HCT116 (cell line): ENCODE results near the gene LMTK3. TPM values are rescaled to one million over a fixed set of nuclear protein-coding genes. Genes with fewer than 3 reads are reported as not detected.

ENCODE experiments used
- ATAC-seq: fragments of 200-7000 bp; cut with Tn5 transposase; 2 replicates; pipeline ENCODE4 v1.9.1; 2020; ENCODE audit warnings: mild to moderate bottlenecking, moderate library complexity
- BruUV-seq: library from RNA; stranded (reverse); fragments of 400-500 nt; replicated peaks from 2 replicates; lab custom pipeline; 2021; lab: Mats Ljungman, UMichigan
- CTCF ChIA-PET: fragments of 300-600 bp; sonication (Branson Sonifier 250); formaldehyde crosslinking; loops from one replicate; lab custom pipeline; 2021; ENCODE audit warnings: antibody characterized with exemption; lab: Charles Lee
- POLR2A ChIA-PET: fragments of 300-600, 350-600 bp; sonication (Branson Sonifier 250); formaldehyde crosslinking; loops from one replicate; lab custom pipeline; 2021; ENCODE audit warnings: antibody characterized with exemption; lab: Charles Lee
- RAD21 ChIA-PET, 2 experiments: fragments of 300-600 bp; sonication (Branson Sonifier 250); formaldehyde crosslinking; loops; one replicate each; lab custom pipeline; 2023; ENCODE audit warnings: low total read pairs in 2 of 2; ENCODE audit not compliant: uncharacterized antibody in 2 of 2, unreplicated experiment in 2 of 2, low non-redundant PET in 1 of 2; lab: Charles Lee
- DNase-seq: peaks from one replicate; pipeline ENCODE4 v3.0.0-alpha.2; 2010; ENCODE audit warnings: low read depth, low spot score
- H2AFZ ChIP-seq: fragments of 200-600 bp; shearing (Covaris generic), sonication (generic); 2 replicates; pipeline ENCODE4 v1.6.1; 2017; ENCODE audit warnings: low read depth, mixed run types, mixed read lengths, antibody characterized with exemption, low read length; ENCODE audit not compliant: poor library complexity, severe bottlenecking
- H3K27ac ChIP-seq: 2 replicates; pipeline ENCODE4 v1.5.1; 2012; ENCODE audit warnings: low read depth, low read length
- H3K27me3 ChIP-seq: fragments of 200-600 bp; sonication (generic); 2 replicates; pipeline ENCODE4 v1.6.1; 2016; ENCODE audit warnings: mixed run types, low read length, mixed read lengths; ENCODE audit not compliant: insufficient read depth
- H3K36me3 ChIP-seq, 2 experiments: fragments of 200-500 bp in 1 of 2; fragments of 200-600 bp in 1 of 2; sonication (Bioruptor generic) in 1 of 2; sonication (generic) in 1 of 2; 2 replicates each; pipeline versions ENCODE4 v1.5.1 to v1.6.1; 2014 to 2016; ENCODE audit warnings: low read length in 2 of 2, inconsistent platforms in 1 of 2, mixed read lengths in 1 of 2, mixed run types in 1 of 2; ENCODE audit not compliant: insufficient read depth in 2 of 2, control insufficient read depth in 1 of 2
- H3K4me1 ChIP-seq, 2 experiments: fragments of 200-600 bp in 1 of 2; sonication (generic) in 1 of 2; 2 replicates each; pipeline versions ENCODE4 v1.5.1 to v1.6.1; 2012 to 2017; ENCODE audit warnings: low read length in 2 of 2, inconsistent platforms in 1 of 2, mild to moderate bottlenecking in 1 of 2, mixed read lengths in 1 of 2, mixed run types in 1 of 2, moderate library complexity in 1 of 2; ENCODE audit not compliant: insufficient read depth in 2 of 2, control insufficient read depth in 1 of 2
- H3K4me2 ChIP-seq: fragments of 200-600 bp; sonication (generic); 2 replicates; pipeline ENCODE4 v1.6.1; 2017; ENCODE audit warnings: mixed run types, low read length, mixed read lengths
- H3K4me3 ChIP-seq, 2 experiments: fragments of 200-600 bp in 1 of 2; sonication (generic) in 1 of 2; replicated peaks in 1 of 2; 2 replicates each; pipeline ENCODE4 v1.5.1; 2011 to 2016; ENCODE audit warnings: low read length in 2 of 2, control low read depth in 1 of 2, low read depth in 1 of 2, mild to moderate bottlenecking in 1 of 2, mixed read lengths in 1 of 2, mixed run types in 1 of 2
- H3K79me2 ChIP-seq: fragments of 200-600 bp; sonication (generic); 2 replicates; pipeline ENCODE4 v1.6.1; 2017; ENCODE audit warnings: mild to moderate bottlenecking, mixed run types, low read length, moderate library complexity, mixed read lengths; ENCODE audit not compliant: insufficient read depth
- H3K9ac ChIP-seq: fragments of 200-600 bp; sonication (generic); 2 replicates; pipeline ENCODE4 v1.6.1; 2016; ENCODE audit warnings: low read length, mixed read lengths
- H3K9me2 ChIP-seq: fragments of 200-600 bp; sonication (generic), shearing (Covaris generic); 2 replicates; pipeline ENCODE4 v1.6.1; 2017; ENCODE audit warnings: mixed run types, mild to moderate bottlenecking, moderate library complexity; ENCODE audit not compliant: insufficient read depth
- H3K9me3 ChIP-seq, 2 experiments: fragments of 200-500 bp in 1 of 2; fragments of 200-600 bp in 1 of 2; sonication (Bioruptor generic) in 1 of 2; sonication (generic) in 1 of 2; 2 replicates each; pipeline ENCODE4 v1.6.1; 2014 to 2017; ENCODE audit warnings: low read length in 2 of 2, mixed read lengths in 2 of 2, inconsistent platforms in 1 of 2, low read depth in 1 of 2, mild to moderate bottlenecking in 1 of 2, mixed run types in 1 of 2, moderate library complexity in 1 of 2; ENCODE audit not compliant: control insufficient read depth in 1 of 2, insufficient read depth in 1 of 2
- H4K20me1 ChIP-seq: fragments of 200-600 bp; sonication (generic), shearing (Covaris generic); 2 replicates; pipeline ENCODE4 v1.6.1; 2017; ENCODE audit warnings: mixed run types, mild to moderate bottlenecking, moderate library complexity; ENCODE audit not compliant: insufficient read depth
- ATF3 ChIP-seq: IDR thresholded peaks from 2 replicates; pipeline ENCODE4 v1.6.1; 2012
- CBX3 ChIP-seq: IDR thresholded peaks from 2 replicates; pipeline ENCODE4 v1.6.1; 2012; ENCODE audit warnings: low read depth
- CEBPB ChIP-seq: IDR thresholded peaks from 2 replicates; pipeline ENCODE4 v1.6.1; 2012; ENCODE audit warnings: low read depth
- CTCF ChIP-seq, 3 experiments: fragments of 200-600 bp in 1 of 3; sonication (generic) in 1 of 3; IDR thresholded peaks in 2 of 3; conservative IDR thresholded peaks in 1 of 3; 2 replicates each; pipeline ENCODE4 v1.5.1; 2012 to 2017; ENCODE audit warnings: low read depth in 2 of 3, low read length in 2 of 3, antibody characterized with exemption in 1 of 3, borderline replicate concordance in 1 of 3, control low read depth in 1 of 3, mild to moderate bottlenecking in 1 of 3, mixed read lengths in 1 of 3, mixed run types in 1 of 3, moderate library complexity in 1 of 3; ENCODE audit not compliant: insufficient read depth in 1 of 3
- EZH2 ChIP-seq: fragments of 200-600 bp; sonication (generic); IDR thresholded peaks from 2 replicates; pipeline ENCODE4 v1.6.1; 2017; ENCODE audit warnings: antibody characterized with exemption, mixed run types
- EZH2phosphoT487 ChIP-seq: fragments of 200-600 bp; IDR thresholded peaks from 2 replicates; pipeline ENCODE4 v1.6.1; 2018; ENCODE audit warnings: antibody characterized with exemption, borderline replicate concordance
- FOSL1 ChIP-seq: IDR thresholded peaks from 2 replicates; pipeline ENCODE4 v1.6.1; 2012; ENCODE audit warnings: low read depth
- JUND ChIP-seq: IDR thresholded peaks from 2 replicates; pipeline ENCODE4 v1.6.1; 2012
- MAX ChIP-seq: IDR thresholded peaks from 2 replicates; pipeline ENCODE4 v1.6.1; 2012
- POLR2A ChIP-seq: IDR thresholded peaks from 2 replicates; pipeline ENCODE4 v1.7.0; 2011; ENCODE audit warnings: borderline replicate concordance; ENCODE audit not compliant: insufficient read depth, insufficient read length; ENCODE audit errors: extremely low read depth
- POLR2AphosphoS5 ChIP-seq: IDR thresholded peaks from 2 replicates; pipeline ENCODE4 v1.6.1; 2011; ENCODE audit warnings: mild to moderate bottlenecking, low read depth, low read length, moderate library complexity
- SIN3A ChIP-seq: IDR thresholded peaks from 2 replicates; pipeline ENCODE4 v1.6.1; 2012; ENCODE audit warnings: low read depth
- SP1 ChIP-seq: IDR thresholded peaks from 2 replicates; pipeline ENCODE4 v1.6.1; 2012; ENCODE audit warnings: low read depth
- SRF ChIP-seq: IDR thresholded peaks from 2 replicates; pipeline ENCODE4 v1.6.1; 2012; ENCODE audit warnings: low read depth
- YY1 ChIP-seq: IDR thresholded peaks from 2 replicates; pipeline ENCODE4 v1.6.1; 2011; ENCODE audit warnings: low read length, low read depth, moderate library complexity, mild to moderate bottlenecking; ENCODE audit not compliant: insufficient replicate concordance; ENCODE audit errors: extremely low read depth
- ZFX ChIP-seq: fragments of 450-650 bp; IDR thresholded peaks from 2 replicates; pipeline ENCODE4 v1.6.1; 2017
- ZNF274 ChIP-seq: fragments of 200-500 bp; sonication (Bioruptor generic); IDR thresholded peaks from 2 replicates; pipeline ENCODE4 v1.6.1; 2014; ENCODE audit warnings: mild to moderate bottlenecking, low read depth, low read length, inconsistent platforms
- intact Hi-C: fragments of 100-400 bp; cut with micrococcal nuclease; formaldehyde crosslinking; loops from 2 replicates; pipeline ENCODE4 v1.10.0; 2022
- total RNA-seq: library from RNA; stranded (reverse); gene quantifications from one replicate; pipeline ENCODE4 v1.2.1, GENCODE V29; 2021; ENCODE audit not compliant: unreplicated experiment

Gene LMTK3
- total RNA-seq, 1 experiment from 2014 or later, result 19.9 TPM

- no peaks in the 10 kb centered on the region for H3K9me2 ChIP-seq
- DNase-seq (no peak), ATAC-seq (no peak)
- H3K4me2 ChIP-seq, result peak overlapping the region; percentile 75
- no peaks in the 10 kb centered on the region for H4K20me1 ChIP-seq
- no peak for TF ChIP-seq POLR2AphosphoS5
- TF ChIP-seq SIN3A, result no peak
- TF ChIP-seq ZNF274, result no peak
- TF ChIP-seq POLR2A, result no peak
- no peak for TF ChIP-seq JUND
- no peak for TF ChIP-seq ATF3
- 0 out of 2 replicates have a peak, but pooled peaks have one; percentile 6 for TF ChIP-seq CBX3
- TF ChIP-seq ZFX, result no peak
- POLR2A ChIA-PET, result interaction anchor here (0.5 to 1.3 kb wide), 3 partner anchors 12 to 165 kb away, joined by 3 read pairs; no protein-coding TSS in a partner anchor
- RAD21 ChIA-PET, result interaction anchor here in 1 of 2 experiments (0.6 kb wide), 1 partner anchor 48 kb away, joined by 6 read pairs; no protein-coding TSS in a partner anchor
- no TSS peak for BruUV-seq
- H3K27ac ChIP-seq, result peak overlapping the region; percentile 48
- H3K9ac ChIP-seq, result no peak overlapping the region
- no peaks in the 10 kb centered on the region for H3K9me3 ChIP-seq
- no peaks in the 10 kb centered on the region for H3K79me2 ChIP-seq
- H2AFZ ChIP-seq, result no peak overlapping the region
- CTCF ChIA-PET, result no interaction called here
- intact Hi-C loops, result no loop called here
- peaks cover 55 to 80% of the 10 kb centered on the region in 2 experiments for H3K4me1 ChIP-seq
- no peaks in the 10 kb centered on the region for H3K36me3 ChIP-seq
- no peak overlapping the region for H3K4me3 ChIP-seq
- no peaks in the 10 kb centered on the region for H3K27me3 ChIP-seq
Measured at GRCh38 chr19:48556825-48557224, 45.2 kb upstream of the LMTK3 start.

GRCh38 chr19:48556163-48556562 is 44.5 kb upstream of the LMTK3 start:
- peak overlapping the region; percentile 75 for H3K4me2 ChIP-seq
- H3K4me1 ChIP-seq, result peaks cover 61 to 86% of the 10 kb centered on the region in 2 experiments
- intact Hi-C loops, result no loop called here
- no peaks in the 10 kb centered on the region for H3K27me3 ChIP-seq
- POLR2A ChIA-PET, result interaction anchor here (0.5 to 1.3 kb wide), 3 partner anchors 12 to 164 kb away, joined by 3 read pairs; no protein-coding TSS in a partner anchor
- peak overlapping the region in 1 of 2 experiments; percentile 24; a peak in 2 of 4 replicates for H3K4me3 ChIP-seq
- RAD21 ChIA-PET, result interaction anchor here in 1 of 2 experiments (0.6 kb wide), 1 partner anchor 48 kb away, joined by 6 read pairs; no protein-coding TSS in a partner anchor
- CTCF ChIA-PET, result interaction anchor here (0.9 kb wide), 2 partner anchors 50 to 66 kb away, joined by 3 read pairs; no protein-coding TSS in a partner anchor
- H3K9me3 ChIP-seq, result no peaks in the 10 kb centered on the region
- no peaks in the 10 kb centered on the region for H4K20me1 ChIP-seq
- ATAC-seq (peak; percentile 46), DNase-seq (no peak)
- BruUV-seq, result no TSS peak
- TF ChIP-seq JUND (peak; percentile 67), CEBPB (peak; percentile 92), SP1 (peak; percentile 56; the same call in 1 of the 2 replicates), EZH2 (no peak), EZH2phosphoT487 (no peak), CBX3 (peak; percentile 88), CTCF (IDR thresholded peaks at IDR 0.05 in 2 of 3, conservative IDR thresholded peaks at IDR 0.05 in 1 of 3; ENCODE audit: borderline replicate concordance in 1 of 3, insufficient read depth in 1 of 3, low read depth in 2 of 3, low read length in 2 of 3) (no peak), YY1 (peak; percentile 47), SRF (no peak), FOSL1 (peak; percentile 67), MAX (peak; percentile 65), SIN3A (no peak), POLR2AphosphoS5 (peak; percentile 49; the same call in 1 of the 2 replicates)
- H3K9ac ChIP-seq, result peak overlapping the region; percentile 29
- no peaks in the 10 kb centered on the region for H3K36me3 ChIP-seq
- no peaks in the 10 kb centered on the region for H3K79me2 ChIP-seq
- H3K27ac ChIP-seq, result peak overlapping the region; percentile 48
- H2AFZ ChIP-seq, result peak overlapping the region; percentile 81
- no peaks in the 10 kb centered on the region for H3K9me2 ChIP-seq
